Measurements from ENCODE around the gene SNTA1.
"Not testable (repeated sequence)": the region's sequence is repeated elsewhere in the genome, so short reads cannot be mapped to it uniquely, and the experiment has no call there.

The SNTA1 gene

DNA sequence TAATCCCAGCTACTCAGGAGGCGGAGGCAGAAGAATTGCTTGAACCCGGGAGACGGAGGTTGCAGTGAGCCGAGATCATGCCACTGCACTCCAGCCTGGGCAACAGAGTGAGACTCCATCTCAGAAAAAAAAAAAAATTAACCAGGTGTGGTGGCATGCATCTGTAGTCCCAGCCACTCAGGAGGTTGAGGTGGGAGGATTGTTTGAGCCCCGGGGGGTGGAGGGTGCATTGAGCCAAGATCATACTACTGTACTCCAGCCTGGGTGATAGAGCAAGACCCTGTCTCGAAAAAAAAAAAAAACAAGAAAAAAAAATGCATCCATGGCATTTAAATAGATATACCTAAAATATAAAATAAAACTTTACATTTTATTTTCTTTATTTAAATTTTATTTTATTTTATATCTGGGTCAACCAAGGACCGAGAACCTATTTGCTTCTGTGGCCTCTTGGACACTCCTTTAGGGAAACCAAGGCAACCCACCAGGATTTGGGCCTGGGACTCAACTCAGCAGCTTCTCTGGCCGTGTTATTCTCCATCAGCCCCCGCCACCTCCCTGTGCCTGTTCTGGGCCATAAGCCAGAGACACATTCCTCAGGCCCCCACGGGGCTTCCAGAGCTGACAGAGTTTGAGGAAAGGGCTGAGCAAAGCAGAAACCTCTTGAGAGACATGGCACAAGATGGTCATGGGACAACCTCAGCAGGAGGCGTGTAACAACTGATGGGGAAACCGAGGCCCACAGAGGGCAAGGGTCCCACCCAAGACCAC is 6.2 kb downstream of the SNTA1 start:
- Histone ChIP-seq H3K79me2 (ENCODE audit: low read length) (no peaks in the 10 kb centered on the region), H3K4me2 (ENCODE audit: low read length) (no peak overlapping the region), H3K27me3 (ENCODE audit: low read depth, low read length) (0 out of 2 replicates have a peak, but pooled peaks cover 3% of the 10 kb centered on the region), H3K9me3 (ENCODE audit: insufficient read depth, low read length) (no peaks in the 10 kb centered on the region), H4K20me1 (ENCODE audit: insufficient read depth, low read length) (no peaks in the 10 kb centered on the region), H3K9ac (ENCODE audit: low read length) (no peak overlapping the region), H3K4me3 (ENCODE audit: low read length) (no peak overlapping the region), H2AFZ (ENCODE audit: low read depth, low read length) (no peak overlapping the region), H3K4me1 (ENCODE audit: low read length) (peaks cover 23% of the 10 kb centered on the region), H3K27ac (ENCODE audit: low read length) (no peak overlapping the region), H3K36me3 (replicated peaks; ENCODE audit: low read depth, low read length) (no peaks in the 10 kb centered on the region)
- TF ChIP-seq, protein P1, sequence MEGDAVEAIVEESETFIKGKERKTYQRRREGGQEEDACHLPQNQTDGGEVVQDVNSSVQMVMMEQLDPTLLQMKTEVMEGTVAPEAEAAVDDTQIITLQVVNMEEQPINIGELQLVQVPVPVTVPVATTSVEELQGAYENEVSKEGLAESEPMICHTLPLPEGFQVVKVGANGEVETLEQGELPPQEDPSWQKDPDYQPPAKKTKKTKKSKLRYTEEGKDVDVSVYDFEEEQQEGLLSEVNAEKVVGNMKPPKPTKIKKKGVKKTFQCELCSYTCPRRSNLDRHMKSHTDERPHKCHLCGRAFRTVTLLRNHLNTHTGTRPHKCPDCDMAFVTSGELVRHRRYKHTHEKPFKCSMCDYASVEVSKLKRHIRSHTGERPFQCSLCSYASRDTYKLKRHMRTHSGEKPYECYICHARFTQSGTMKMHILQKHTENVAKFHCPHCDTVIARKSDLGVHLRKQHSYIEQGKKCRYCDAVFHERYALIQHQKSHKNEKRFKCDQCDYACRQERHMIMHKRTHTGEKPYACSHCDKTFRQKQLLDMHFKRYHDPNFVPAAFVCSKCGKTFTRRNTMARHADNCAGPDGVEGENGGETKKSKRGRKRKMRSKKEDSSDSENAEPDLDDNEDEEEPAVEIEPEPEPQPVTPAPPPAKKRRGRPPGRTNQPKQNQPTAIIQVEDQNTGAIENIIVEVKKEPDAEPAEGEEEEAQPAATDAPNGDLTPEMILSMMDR (IDR thresholded peaks at IDR 0.05; ENCODE audit: low read depth, low read length), result no peak
- TF ChIP-seq EZH2phosphoT487 (IDR thresholded peaks at IDR 0.05; ENCODE audit: low read depth), result no peak

DNA sequence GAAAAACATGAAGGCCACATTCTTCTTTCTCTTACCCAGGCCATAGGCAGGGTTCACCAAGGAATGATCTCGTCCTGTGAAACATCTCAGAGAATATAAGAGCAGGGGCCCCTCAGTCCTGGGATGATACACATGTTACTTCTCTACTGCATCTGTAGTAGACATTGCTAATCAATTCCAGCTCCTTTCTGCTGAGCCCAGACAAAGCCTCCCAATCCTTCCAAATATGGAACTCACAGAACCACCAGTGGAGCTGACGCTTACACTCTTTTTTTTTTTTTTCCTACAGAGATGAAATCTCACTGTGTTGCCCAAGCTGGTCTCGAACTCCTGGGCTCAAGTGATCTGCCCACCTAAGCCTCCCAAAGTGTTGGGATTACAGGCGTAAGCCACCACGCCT is 9.1 kb downstream of the SNTA1 start:
- Histone ChIP-seq H3K4me1 (ENCODE audit: low read length) (peaks cover 13% of the 10 kb centered on the region), H3K4me2 (ENCODE audit: low read length) (no peak overlapping the region), H3K9ac (ENCODE audit: low read length) (no peak overlapping the region), H3K36me3 (replicated peaks; ENCODE audit: low read depth, low read length) (no peaks in the 10 kb centered on the region), H3K27me3 (ENCODE audit: low read depth, low read length) (no peaks in the 10 kb centered on the region), H3K79me2 (ENCODE audit: low read length) (no peaks in the 10 kb centered on the region), H4K20me1 (ENCODE audit: insufficient read depth, low read length) (no peaks in the 10 kb centered on the region), H2AFZ (ENCODE audit: low read depth, low read length) (no peak overlapping the region), H3K4me3 (ENCODE audit: low read length) (no peak overlapping the region), H3K27ac (ENCODE audit: low read length) (no peak overlapping the region), H3K9me3 (ENCODE audit: insufficient read depth, low read length) (no peaks in the 10 kb centered on the region)
- TF ChIP-seq EZH2phosphoT487 (IDR thresholded peaks at IDR 0.05; ENCODE audit: low read depth), result no peak
- TF ChIP-seq, protein P1 (IDR thresholded peaks at IDR 0.05; ENCODE audit: low read depth, low read length), result no peak

DNA sequence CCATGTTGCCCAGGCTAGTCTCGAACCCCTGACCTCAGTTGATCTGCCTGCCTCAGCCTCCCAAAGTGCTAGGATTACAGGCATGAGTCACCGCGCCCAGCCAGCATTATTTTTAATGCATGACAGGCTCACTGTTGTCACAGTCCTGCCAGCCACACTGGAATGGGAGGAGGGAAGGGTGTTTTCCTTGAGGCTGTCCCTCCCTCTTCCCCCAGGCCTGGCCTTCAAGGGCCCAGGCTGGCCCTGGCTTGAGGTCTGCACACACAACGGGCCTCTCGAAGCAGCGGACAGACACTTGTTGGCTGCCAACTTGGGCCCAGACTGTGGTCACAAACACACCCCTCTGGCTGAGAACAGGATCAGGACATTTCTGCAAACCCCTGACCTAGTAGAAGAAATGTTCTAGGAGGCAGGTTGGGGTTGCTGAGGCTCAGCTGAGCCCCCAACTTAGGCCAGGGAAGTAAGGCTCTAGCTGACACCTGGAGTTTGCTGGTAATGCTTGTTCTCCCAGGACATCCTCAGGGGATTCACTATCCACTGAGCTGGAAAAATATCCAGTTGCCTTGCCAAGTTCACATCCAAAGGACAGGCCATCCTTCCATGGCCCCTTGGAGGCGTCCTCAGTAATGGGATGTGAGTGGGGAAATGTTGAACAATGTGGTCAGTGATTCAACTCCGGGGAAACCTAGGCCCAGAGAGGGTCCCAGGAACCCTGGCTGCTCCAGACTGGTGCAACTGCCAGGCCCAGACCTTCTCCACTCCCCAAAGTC is 9.9 kb downstream of the SNTA1 start:
- Histone ChIP-seq H3K4me3 (ENCODE audit: low read length) (no peak overlapping the region), H3K9me3 (ENCODE audit: insufficient read depth, low read length) (no peaks in the 10 kb centered on the region), H3K79me2 (ENCODE audit: low read length) (no peaks in the 10 kb centered on the region), H2AFZ (ENCODE audit: low read depth, low read length) (no peak overlapping the region), H3K27me3 (ENCODE audit: low read depth, low read length) (no peaks in the 10 kb centered on the region), H3K27ac (ENCODE audit: low read length) (no peak overlapping the region), H3K4me1 (ENCODE audit: low read length) (peaks cover 5% of the 10 kb centered on the region), H3K4me2 (ENCODE audit: low read length) (no peak overlapping the region), H3K36me3 (replicated peaks; ENCODE audit: low read depth, low read length) (no peaks in the 10 kb centered on the region), H4K20me1 (ENCODE audit: insufficient read depth, low read length) (no peaks in the 10 kb centered on the region), H3K9ac (ENCODE audit: low read length) (no peak overlapping the region)
- no peak for TF ChIP-seq EZH2phosphoT487 (IDR thresholded peaks at IDR 0.05; ENCODE audit: low read depth)
- TF ChIP-seq, protein P1 (IDR thresholded peaks at IDR 0.05; ENCODE audit: low read depth, low read length), result no peak

DNA sequence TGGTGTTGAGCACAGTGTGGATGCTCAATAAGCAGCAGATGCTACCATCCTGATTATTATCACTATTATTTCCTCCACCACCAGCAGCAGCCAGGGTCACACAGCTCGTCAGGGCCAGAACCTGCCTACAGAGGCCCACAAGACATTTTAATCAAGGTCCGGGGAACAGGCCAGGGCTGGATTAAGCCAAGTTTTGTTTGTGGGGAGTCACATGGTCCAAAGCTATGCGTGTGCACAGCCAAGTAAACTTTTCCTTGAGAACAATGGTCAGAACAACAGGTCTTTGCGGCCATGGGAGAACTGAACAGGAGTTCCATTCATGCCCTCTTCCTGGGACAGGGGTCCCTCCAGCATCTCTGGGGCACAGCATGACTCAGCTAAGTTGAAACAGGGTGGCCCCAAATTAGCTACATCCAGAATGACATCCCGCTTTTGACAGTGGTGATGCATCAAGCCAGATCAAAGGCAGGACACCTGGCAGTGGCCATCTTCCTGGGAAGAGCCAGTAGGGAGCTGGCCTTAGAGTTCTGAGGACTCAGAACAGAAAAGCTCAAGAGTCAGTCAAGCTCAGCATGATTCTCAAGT is 11.7 kb downstream of the SNTA1 start:
- TF ChIP-seq EZH2phosphoT487 (IDR thresholded peaks at IDR 0.05; ENCODE audit: low read depth), result no peak
- TF ChIP-seq, protein P1 (IDR thresholded peaks at IDR 0.05; ENCODE audit: low read depth, low read length), result no peak
- Histone ChIP-seq H3K9me3 (ENCODE audit: insufficient read depth, low read length) (no peaks in the 10 kb centered on the region), H3K4me3 (ENCODE audit: low read length) (no peak overlapping the region), H3K27ac (ENCODE audit: low read length) (no peak overlapping the region), H4K20me1 (ENCODE audit: insufficient read depth, low read length) (no peaks in the 10 kb centered on the region), H3K4me1 (ENCODE audit: low read length) (no peaks in the 10 kb centered on the region), H3K79me2 (ENCODE audit: low read length) (no peaks in the 10 kb centered on the region), H3K4me2 (ENCODE audit: low read length) (no peak overlapping the region), H3K27me3 (ENCODE audit: low read depth, low read length) (no peaks in the 10 kb centered on the region), H3K9ac (ENCODE audit: low read length) (no peak overlapping the region), H2AFZ (ENCODE audit: low read depth, low read length) (no peak overlapping the region), H3K36me3 (replicated peaks; ENCODE audit: low read depth, low read length) (no peaks in the 10 kb centered on the region)

DNA sequence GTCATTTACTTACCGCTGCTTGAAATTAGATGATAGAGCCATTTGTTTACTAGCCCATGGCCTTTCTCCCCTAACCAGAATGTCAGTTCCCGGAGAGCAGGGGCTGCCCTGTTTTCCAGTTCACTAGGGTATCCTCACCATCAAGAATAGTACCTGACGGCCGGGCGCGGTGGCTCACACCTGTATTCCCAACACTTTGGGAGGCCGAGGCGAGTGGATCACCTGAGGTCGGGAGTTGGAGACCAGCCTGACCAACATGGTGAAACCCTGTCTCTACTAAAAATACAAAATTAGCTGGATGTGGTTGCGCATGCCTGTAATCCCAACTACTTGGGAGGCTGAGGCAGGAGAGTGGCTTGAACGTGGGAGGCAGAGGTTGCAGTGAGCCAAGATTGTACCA is 19.7 kb downstream of the SNTA1 start:
- H4K20me1 ChIP-seq (ENCODE audit: insufficient read depth, low read length); H2AFZ ChIP-seq (ENCODE audit: low read depth, low read length); H3K4me3 ChIP-seq (ENCODE audit: low read length); H3K79me2 ChIP-seq (ENCODE audit: low read length); H3K9me3 ChIP-seq (ENCODE audit: insufficient read depth, low read length); H3K9ac ChIP-seq (ENCODE audit: low read length); H3K4me2 ChIP-seq (ENCODE audit: low read length); H3K27me3 ChIP-seq (ENCODE audit: low read depth, low read length); H3K4me1 ChIP-seq (ENCODE audit: low read length); H3K27ac ChIP-seq (ENCODE audit: low read length); H3K36me3 ChIP-seq (replicated peaks; ENCODE audit: low read depth, low read length): not testable (repeated sequence)
